ENCODE measurements around the gene UQCR11. TPM values are rescaled to one million over a fixed set of nuclear protein-coding genes. Genes with fewer than 3 reads are reported as not detected.

Gene UQCR11
- total and polyA plus RNA-seq, 2 of the 8 experiments (the other 6 are each of a cell fraction or from before 2014, with no cell fraction given): 162 to 171 TPM

DNA sequence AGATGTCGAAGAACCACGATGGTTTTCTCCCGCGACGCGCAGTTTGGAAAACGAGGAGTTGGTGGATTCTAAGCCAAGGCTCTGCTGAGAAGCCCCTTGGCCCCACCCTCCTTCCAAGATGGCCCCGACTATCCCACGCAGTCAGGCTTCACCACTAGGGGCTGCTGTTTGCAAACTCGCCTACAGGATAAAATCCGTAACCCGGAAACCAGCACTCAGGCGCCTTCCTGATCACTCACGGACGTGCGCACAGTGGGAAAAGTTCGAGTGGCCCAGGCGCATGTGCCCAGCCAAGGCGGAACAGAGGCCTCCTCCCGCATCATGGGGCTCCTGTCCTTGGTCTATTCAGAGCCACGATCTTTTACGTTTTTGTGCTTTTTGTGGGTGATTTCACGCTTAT, 19.2 kb upstream of the UQCR11 start (continued):
- TF ChIP-seq SRF (IDR thresholded peaks at IDR 0.05; ENCODE audit: low read depth, low read length): no peak
- TF ChIP-seq CBX5 (IDR thresholded peaks at IDR 0.05; ENCODE audit: low read depth, low read length): no peak
- TF ChIP-seq CTCF (IDR thresholded peaks at IDR 0.05; ENCODE audit: control extremely low read depth in 1 of 3, insufficient read depth in 1 of 3, low read depth in 1 of 3, low read length in 3 of 3): peak; percentile 89 to 96 (median 96)
- TF ChIP-seq PHF8 (conservative IDR thresholded peaks at IDR 0.05; ENCODE audit: low read depth, low read length): no peak
- TF ChIP-seq YY1 (IDR thresholded peaks at IDR 0.05; ENCODE audit: low read depth, low read length): peak; percentile 97
- peak; percentile 57 to 73 for TF ChIP-seq RAD21 (IDR thresholded peaks at IDR 0.05 in 1 of 2, conservative IDR thresholded peaks at IDR 0.05 in 1 of 2; ENCODE audit: low read depth in 2 of 2, low read length in 2 of 2)
- peak; percentile 29; the same call in 1 of the 2 replicates for TF ChIP-seq BACH1 (IDR thresholded peaks at IDR 0.05; ENCODE audit: low read length)
- TF ChIP-seq SP2 (IDR thresholded peaks at IDR 0.05; ENCODE audit: low read length): no peak
- TF ChIP-seq SUZ12 (IDR thresholded peaks at IDR 0.05; ENCODE audit: low read length): no peak
- no peak for TF ChIP-seq NANOG (IDR thresholded peaks at IDR 0.05; ENCODE audit: insufficient read depth, low read depth, low read length, poor library complexity, severe bottlenecking)
- TF ChIP-seq TCF12 (IDR thresholded peaks at IDR 0.05; ENCODE audit: low read depth, low read length): no peak
